ENCODE measurements around the gene BSG. TPM values are rescaled to one million over a fixed set of nuclear protein-coding genes. Genes with fewer than 3 reads are reported as not detected.
"Not testable (repeated sequence)": the region's sequence is repeated elsewhere in the genome, so short reads cannot be mapped to it uniquely, and the experiment has no call there.

Gene BSG
- total RNA-seq, 3 donors from 2014 or later = 270 to 515 (median 282) TPM

GRCh38 chr19:620166-620862 is 47.9 kb downstream of the BSG start:
- TF ChIP-seq CTCF (IDR thresholded peaks at IDR 0.05) (no peak), POLR2A (IDR thresholded peaks at IDR 0.05) (no peak), POLR2AphosphoS5 (IDR thresholded peaks at IDR 0.05) (no peak)
- intact Hi-C loops (cut with DNase I; ENCODE audit: low total_unique reads) = no loop called here
- Histone ChIP-seq H3K4me3 (no peak overlapping the region), H3K36me3 (no peaks in the 10 kb centered on the region), H3K27me3 (no peaks in the 10 kb centered on the region), H3K4me1 (no peaks in the 10 kb centered on the region), H3K27ac (no peak overlapping the region), H3K9me3 (no peaks in the 10 kb centered on the region)
- DNase-seq (ENCODE audit: low spot score in 2 of 2) = no peak

GRCh38 chr19:621191-621590 is 48.8 kb downstream of the BSG start:
- DNase-seq (ENCODE audit: low spot score in 2 of 2); intact Hi-C loops (cut with DNase I; ENCODE audit: low total_unique reads); H3K27me3 ChIP-seq; H3K36me3 ChIP-seq; H3K4me1 ChIP-seq; H3K9me3 ChIP-seq; H3K4me3 ChIP-seq; H3K27ac ChIP-seq: not testable (repeated sequence)

- Histone ChIP-seq H3K27ac (no peak overlapping the region), H3K4me3 (no peak overlapping the region), H3K27me3 (no peaks in the 10 kb centered on the region), H3K4me1 (no peaks in the 10 kb centered on the region), H3K36me3 (no peaks in the 10 kb centered on the region), H3K9me3 (no peaks in the 10 kb centered on the region)
- DNase-seq (ENCODE audit: low spot score in 2 of 2) = no peak
- intact Hi-C loops (cut with DNase I; ENCODE audit: low total_unique reads) = no loop called here
- TF ChIP-seq CTCF (IDR thresholded peaks at IDR 0.05) (no peak), POLR2AphosphoS5 (IDR thresholded peaks at IDR 0.05) (no peak), POLR2A (IDR thresholded peaks at IDR 0.05) (no peak)
These were observed 49.4 kb downstream of the BSG start for GRCh38 chr19:621819-622218.

GRCh38 chr19:622666-623065 is 50.3 kb downstream of the BSG start:
- no peak overlapping the region for H3K27ac ChIP-seq
- no peaks in the 10 kb centered on the region for H3K9me3 ChIP-seq
- no peaks in the 10 kb centered on the region for H3K4me1 ChIP-seq
- TF ChIP-seq POLR2AphosphoS5 (IDR thresholded peaks at IDR 0.05) (no peak), CTCF (IDR thresholded peaks at IDR 0.05) (no peak), POLR2A (IDR thresholded peaks at IDR 0.05) (no peak)
- no peaks in the 10 kb centered on the region for H3K27me3 ChIP-seq
- DNase-seq (ENCODE audit: low spot score in 2 of 2) = no peak
- H3K36me3 ChIP-seq = no peaks in the 10 kb centered on the region
- no peak overlapping the region for H3K4me3 ChIP-seq
- intact Hi-C loops (cut with DNase I; ENCODE audit: low total_unique reads) = no loop called here

GRCh38 chr19:623175-623916 is 51.0 kb downstream of the BSG start:
- no peaks in the 10 kb centered on the region for H3K27me3 ChIP-seq
- no peaks in the 10 kb centered on the region for H3K9me3 ChIP-seq
- no peak overlapping the region for H3K4me3 ChIP-seq
- no peak for DNase-seq (ENCODE audit: low spot score in 2 of 2)
- intact Hi-C loops (cut with DNase I; ENCODE audit: low total_unique reads) = no loop called here
- no peak for TF ChIP-seq POLR2AphosphoS5 (IDR thresholded peaks at IDR 0.05)
- TF ChIP-seq CTCF (IDR thresholded peaks at IDR 0.05) = no peak
- TF ChIP-seq POLR2A (IDR thresholded peaks at IDR 0.05) = no peak
- no peaks in the 10 kb centered on the region for H3K36me3 ChIP-seq
- no peak overlapping the region for H3K27ac ChIP-seq
- H3K4me1 ChIP-seq = no peaks in the 10 kb centered on the region

Measured in breast epithelium (tissue), 4 donors.